ENCODE measurements around the gene EXOC3.
"Not testable (repeated sequence)": the region's sequence is repeated elsewhere in the genome, so short reads cannot be mapped to it uniquely, and the experiment has no call there.

Gene EXOC3

DNA sequence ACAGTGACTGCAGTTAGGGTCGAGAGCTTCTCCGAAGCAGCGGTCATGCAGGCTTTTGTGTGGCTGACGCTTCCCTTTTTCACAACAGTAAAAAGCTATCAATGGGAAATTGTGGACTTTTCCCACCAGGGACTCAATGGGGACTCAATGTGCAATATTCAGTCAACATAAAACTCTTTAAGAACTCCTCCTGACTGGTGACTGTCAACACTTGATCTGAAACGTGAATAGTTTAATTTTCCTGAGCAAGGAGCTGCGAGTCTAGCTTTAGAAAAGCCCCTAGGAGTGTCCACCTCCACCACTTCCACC is 28.7 kb downstream of the EXOC3 start:
- Histone ChIP-seq H3K9me3 (no peaks in the 10 kb centered on the region), H3K27ac (peak overlapping the region; percentile 70 to 85), H3K36me3 (peaks cover 0 to 27% (median 12%) of the 10 kb centered on the region in 3 donors), H3K4me3 (peak overlapping the region; percentile 73 to 100), H3K27me3 (peaks cover 0 to 20% of the 10 kb centered on the region in 2 donors), H3K4me1 (peaks cover 0 to 44% (median 27%) of the 10 kb centered on the region in 4 donors)
- no peak for DNase-seq
- intact Hi-C loops (cut with DNase I; ENCODE audit: low total_unique reads), result no loop called here
- TF ChIP-seq, protein P1, sequence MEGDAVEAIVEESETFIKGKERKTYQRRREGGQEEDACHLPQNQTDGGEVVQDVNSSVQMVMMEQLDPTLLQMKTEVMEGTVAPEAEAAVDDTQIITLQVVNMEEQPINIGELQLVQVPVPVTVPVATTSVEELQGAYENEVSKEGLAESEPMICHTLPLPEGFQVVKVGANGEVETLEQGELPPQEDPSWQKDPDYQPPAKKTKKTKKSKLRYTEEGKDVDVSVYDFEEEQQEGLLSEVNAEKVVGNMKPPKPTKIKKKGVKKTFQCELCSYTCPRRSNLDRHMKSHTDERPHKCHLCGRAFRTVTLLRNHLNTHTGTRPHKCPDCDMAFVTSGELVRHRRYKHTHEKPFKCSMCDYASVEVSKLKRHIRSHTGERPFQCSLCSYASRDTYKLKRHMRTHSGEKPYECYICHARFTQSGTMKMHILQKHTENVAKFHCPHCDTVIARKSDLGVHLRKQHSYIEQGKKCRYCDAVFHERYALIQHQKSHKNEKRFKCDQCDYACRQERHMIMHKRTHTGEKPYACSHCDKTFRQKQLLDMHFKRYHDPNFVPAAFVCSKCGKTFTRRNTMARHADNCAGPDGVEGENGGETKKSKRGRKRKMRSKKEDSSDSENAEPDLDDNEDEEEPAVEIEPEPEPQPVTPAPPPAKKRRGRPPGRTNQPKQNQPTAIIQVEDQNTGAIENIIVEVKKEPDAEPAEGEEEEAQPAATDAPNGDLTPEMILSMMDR (IDR thresholded peaks at IDR 0.05), result no peak

DNA sequence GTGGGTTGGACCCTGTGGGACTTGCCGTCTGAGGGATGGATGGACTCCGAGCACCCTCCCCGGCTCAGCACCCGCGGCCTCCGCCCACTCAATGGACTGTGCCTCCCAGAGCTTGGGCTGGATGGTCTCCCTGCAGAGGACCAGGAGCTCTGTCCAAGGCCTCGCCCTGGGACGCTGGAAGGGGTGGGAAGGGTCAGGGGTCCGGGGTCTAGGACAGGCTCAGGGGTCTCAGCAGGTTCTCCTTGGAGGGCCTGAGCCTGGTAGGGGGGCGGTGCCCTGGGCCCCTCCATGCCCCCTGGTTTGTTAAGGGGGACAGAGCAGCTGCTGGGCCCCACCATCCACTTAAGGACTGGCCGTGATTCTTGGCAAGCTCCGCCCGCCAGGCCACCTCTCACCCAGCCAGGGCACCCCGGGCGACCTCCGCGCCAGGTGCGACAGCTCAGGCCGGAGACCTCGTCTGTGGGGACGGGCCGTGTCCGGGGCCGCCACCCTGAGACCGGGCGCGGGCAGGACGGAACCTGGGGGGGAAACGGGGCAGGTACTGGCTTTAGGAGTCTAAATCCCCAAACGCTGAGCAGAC is 29.2 kb downstream of the EXOC3 start:
- peak; percentile 34 to 74 for DNase-seq
- H3K27ac ChIP-seq, result peak overlapping the region; percentile 70 to 85
- intact Hi-C loops (cut with DNase I; ENCODE audit: low total_unique reads), result no loop called here

DNA sequence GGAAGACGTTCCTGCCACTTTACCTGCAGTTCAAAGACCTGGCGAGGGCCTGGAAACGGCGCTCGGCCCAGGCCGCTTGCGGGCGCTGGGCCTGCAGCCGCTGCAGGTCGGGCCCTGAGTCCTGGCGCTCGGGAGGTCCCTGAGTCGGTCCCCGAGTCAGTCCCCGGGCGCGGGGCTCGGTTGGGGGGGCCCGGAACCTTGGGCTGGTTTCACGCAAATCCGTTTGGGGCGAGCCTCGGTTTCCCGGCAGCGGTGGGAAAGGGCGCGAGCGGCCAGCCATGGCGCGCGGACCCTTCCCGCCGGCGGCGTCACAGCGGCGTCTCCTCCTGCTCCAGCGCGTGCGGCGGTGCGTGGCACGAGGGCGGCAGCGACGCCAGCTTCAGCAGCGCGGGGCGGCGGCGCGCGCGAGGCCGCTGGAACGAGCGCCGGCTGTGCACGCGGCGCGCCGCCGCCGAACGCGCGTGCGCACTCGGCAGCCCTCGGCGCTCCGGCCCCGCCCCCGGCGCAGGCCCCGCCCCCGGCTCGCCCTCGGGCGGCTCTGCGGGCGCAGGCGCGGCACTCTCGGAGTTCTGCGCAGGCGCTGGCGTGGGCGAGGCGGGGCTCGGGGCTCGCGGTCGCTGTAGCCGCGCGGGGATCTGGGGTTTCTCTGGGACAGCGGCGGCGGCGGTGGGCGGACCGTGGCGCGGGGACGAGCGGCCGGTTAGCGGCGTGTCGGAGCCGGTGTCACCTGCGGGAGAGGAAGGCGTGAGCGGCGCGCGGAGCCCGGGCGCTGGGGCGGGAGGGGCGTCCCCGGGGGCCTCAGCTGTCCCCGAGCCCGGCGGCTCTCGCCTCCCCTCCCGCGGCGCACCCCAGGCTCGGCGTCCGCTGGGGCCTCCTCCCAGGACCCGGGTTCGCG is 29.9 kb downstream of the EXOC3 start:
- intact Hi-C loops (cut with DNase I; ENCODE audit: low total_unique reads), result no loop called here
- peak; percentile 79 to 92 for DNase-seq
- Histone ChIP-seq H3K9me3 (no peaks in the 10 kb centered on the region), H3K4me1 (peaks cover 0 to 44% (median 27%) of the 10 kb centered on the region in 4 donors), H3K4me3 (peak overlapping the region; percentile 73 to 100), H3K27ac (peak overlapping the region; percentile 81 to 85), H3K36me3 (peaks cover 0 to 18% (median 7%) of the 10 kb centered on the region in 3 donors), H3K27me3 (peaks cover 0 to 32% of the 10 kb centered on the region in 2 donors)
- TF ChIP-seq, protein P1 (IDR thresholded peaks at IDR 0.05), result peak in 1 of 2 experiments; percentile 8

More for the DNA sequence above, 29.2 kb downstream of the EXOC3 start:
- Histone ChIP-seq H3K4me1 (peaks cover 0 to 44% (median 27%) of the 10 kb centered on the region in 4 donors), H3K9me3 (no peaks in the 10 kb centered on the region), H3K36me3 (peaks cover 0 to 22% (median 7%) of the 10 kb centered on the region in 3 donors), H3K27me3 (peaks cover 0 to 24% of the 10 kb centered on the region in 2 donors), H3K4me3 (peak overlapping the region; percentile 73 to 100)
- TF ChIP-seq, protein P1 (IDR thresholded peaks at IDR 0.05), result no peak

DNA sequence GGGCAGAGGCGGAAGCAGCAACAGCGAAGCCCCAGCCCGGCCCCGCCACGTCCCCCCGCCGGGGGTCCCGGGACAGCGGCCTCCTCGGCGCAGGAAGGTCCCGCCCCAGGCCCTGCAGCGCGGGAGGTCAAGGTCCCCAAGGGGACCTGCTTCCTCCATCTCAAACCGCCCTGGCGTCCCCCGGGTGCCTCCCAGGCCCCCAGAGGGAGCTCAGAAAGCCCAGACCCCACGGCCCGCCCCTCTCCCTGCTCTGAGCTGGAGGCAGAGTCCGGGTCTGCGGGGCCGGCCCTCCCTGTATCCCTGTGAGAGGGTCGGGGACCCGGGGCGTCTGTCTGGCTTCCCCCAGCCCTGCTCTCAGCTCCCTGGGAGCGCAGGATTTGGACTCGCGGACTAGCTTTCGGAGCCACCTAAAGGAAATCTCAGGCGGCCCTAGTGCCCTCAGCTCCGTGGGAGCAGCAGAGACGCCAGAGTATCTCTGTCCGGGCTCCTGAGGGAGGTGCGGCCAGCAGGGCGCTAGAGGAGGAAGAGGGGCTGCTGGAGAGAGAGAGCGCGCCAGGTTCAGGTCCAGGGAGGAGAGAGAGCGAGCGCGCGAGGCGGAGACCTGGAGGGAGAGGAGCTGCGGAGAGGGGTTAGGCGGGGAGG is 30.7 kb downstream of the EXOC3 start:
- peak overlapping the region; percentile 73 to 100 for H3K4me3 ChIP-seq
- H3K27ac ChIP-seq, result peak overlapping the region; percentile 55 to 81
- DNase-seq, result peak in 1 of 2 donors; percentile 71
- peaks cover 0 to 15% (median 7%) of the 10 kb centered on the region in 3 donors for H3K36me3 ChIP-seq
- TF ChIP-seq, protein P1 (IDR thresholded peaks at IDR 0.05), result no peak
- no peaks in the 10 kb centered on the region for H3K9me3 ChIP-seq
- intact Hi-C loops (cut with DNase I; ENCODE audit: low total_unique reads), result no loop called here
- peaks cover 0 to 39% of the 10 kb centered on the region in 2 donors for H3K27me3 ChIP-seq
- peaks cover 0 to 44% (median 27%) of the 10 kb centered on the region in 4 donors for H3K4me1 ChIP-seq

DNA sequence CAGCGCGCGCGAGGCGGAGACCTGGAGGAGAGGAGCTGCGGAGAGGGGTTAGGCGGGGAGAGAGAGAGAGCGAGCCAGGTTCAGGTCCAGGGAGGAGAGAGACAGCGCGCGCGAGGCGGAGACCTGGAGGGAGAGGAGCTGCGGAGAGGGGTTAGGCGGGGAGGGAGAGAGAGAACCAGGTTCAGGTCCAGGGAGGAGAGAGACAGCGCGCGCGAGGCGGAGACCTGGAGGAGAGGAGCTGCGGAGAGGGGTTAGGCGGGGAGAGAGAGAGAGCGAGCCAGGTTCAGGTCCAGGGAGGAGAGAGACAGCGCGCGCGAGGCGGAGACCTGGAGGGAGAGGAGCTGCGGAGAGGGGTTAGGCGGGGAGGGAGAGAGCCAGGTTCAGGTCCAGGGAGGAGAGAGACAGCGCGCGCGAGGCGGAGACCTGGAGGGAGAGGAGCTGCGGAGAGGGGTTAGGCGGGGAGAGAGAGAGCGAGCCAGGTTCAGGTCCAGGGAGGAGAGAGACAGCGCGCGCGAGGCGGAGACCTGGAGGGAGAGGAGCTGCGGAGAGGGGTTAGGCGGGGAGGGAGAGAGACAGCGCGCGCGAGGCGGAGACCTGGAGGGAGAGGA is 31.4 kb downstream of the EXOC3 start:
- DNase-seq; H3K27ac ChIP-seq; H3K36me3 ChIP-seq; H3K9me3 ChIP-seq; intact Hi-C loops (cut with DNase I; ENCODE audit: low total_unique reads): not testable (repeated sequence)
- Histone ChIP-seq H3K4me1 (peaks cover 0 to 44% (median 27%) of the 10 kb centered on the region in 4 donors), H3K4me3 (peak overlapping the region; percentile 73 to 100), H3K27me3 (peaks cover 0 to 46% of the 10 kb centered on the region in 2 donors)
